ENCODE measurements around the gene CWC15. TPM values are rescaled to one million over a fixed set of nuclear protein-coding genes. Genes with fewer than 3 reads are reported as not detected.

The CWC15 gene
- total and polyA plus RNA-seq, 4 donors, result 17.6 to 47.0 (median 20.9) TPM

DNA sequence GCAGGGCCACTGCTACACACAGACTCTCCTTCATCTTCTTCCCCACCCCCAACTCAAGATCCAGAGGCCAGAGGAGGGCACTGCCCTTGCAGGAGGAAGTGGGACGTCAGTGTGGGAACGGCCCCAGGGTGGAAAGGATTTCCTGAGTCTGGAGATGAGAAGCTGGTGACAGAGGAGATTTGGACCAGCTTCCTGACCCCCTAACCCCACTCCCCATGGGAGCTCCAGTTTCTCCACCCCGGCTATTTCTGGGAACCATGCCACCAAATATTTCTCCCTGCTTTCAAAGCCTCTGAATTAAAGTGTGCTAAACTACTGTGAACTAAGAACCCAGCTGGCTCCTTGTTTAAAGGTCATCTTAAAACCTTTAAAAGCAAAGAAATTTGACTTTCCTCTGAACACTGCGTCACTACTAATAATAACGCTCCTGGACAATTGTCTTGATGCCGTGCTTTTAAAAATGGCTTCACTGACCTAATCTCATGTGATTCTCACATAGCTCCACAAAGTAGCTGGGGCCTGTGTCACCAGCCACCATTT, 46.6 kb downstream of the CWC15 start:
- Histone ChIP-seq H3K9ac (ENCODE audit: low read depth in 1 of 2, low read length in 2 of 2) (no peak overlapping the region), H3K27ac (ENCODE audit: low read depth in 1 of 2, low read length in 2 of 2) (peak overlapping the region; percentile 56 to 74), H3K36me3 (ENCODE audit: control insufficient read depth in 4 of 4, insufficient read depth in 3 of 4, low read depth in 1 of 4, low read length in 3 of 4) (no peaks in the 10 kb centered on the region), H3K4me1 (ENCODE audit: control insufficient read depth in 4 of 4, insufficient read depth in 4 of 4, low read length in 3 of 4) (peaks cover 1 to 12% (median 8%) of the 10 kb centered on the region in 4 donors), H3K9me3 (ENCODE audit: control insufficient read depth in 4 of 4, low read length in 3 of 4) (no peaks in the 10 kb centered on the region), H3K4me3 (ENCODE audit: low read depth in 1 of 3, low read length in 3 of 3) (no peak overlapping the region), H3K27me3 (ENCODE audit: control insufficient read depth in 4 of 4, insufficient read depth in 4 of 4, low read length in 3 of 4) (no peaks in the 10 kb centered on the region)
- peak; percentile 41 for DNase-seq (ENCODE audit: low spot score)
- TF ChIP-seq, protein P1, sequence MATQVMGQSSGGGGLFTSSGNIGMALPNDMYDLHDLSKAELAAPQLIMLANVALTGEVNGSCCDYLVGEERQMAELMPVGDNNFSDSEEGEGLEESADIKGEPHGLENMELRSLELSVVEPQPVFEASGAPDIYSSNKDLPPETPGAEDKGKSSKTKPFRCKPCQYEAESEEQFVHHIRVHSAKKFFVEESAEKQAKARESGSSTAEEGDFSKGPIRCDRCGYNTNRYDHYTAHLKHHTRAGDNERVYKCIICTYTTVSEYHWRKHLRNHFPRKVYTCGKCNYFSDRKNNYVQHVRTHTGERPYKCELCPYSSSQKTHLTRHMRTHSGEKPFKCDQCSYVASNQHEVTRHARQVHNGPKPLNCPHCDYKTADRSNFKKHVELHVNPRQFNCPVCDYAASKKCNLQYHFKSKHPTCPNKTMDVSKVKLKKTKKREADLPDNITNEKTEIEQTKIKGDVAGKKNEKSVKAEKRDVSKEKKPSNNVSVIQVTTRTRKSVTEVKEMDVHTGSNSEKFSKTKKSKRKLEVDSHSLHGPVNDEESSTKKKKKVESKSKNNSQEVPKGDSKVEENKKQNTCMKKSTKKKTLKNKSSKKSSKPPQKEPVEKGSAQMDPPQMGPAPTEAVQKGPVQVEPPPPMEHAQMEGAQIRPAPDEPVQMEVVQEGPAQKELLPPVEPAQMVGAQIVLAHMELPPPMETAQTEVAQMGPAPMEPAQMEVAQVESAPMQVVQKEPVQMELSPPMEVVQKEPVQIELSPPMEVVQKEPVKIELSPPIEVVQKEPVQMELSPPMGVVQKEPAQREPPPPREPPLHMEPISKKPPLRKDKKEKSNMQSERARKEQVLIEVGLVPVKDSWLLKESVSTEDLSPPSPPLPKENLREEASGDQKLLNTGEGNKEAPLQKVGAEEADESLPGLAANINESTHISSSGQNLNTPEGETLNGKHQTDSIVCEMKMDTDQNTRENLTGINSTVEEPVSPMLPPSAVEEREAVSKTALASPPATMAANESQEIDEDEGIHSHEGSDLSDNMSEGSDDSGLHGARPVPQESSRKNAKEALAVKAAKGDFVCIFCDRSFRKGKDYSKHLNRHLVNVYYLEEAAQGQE (IDR thresholded peaks at IDR 0.05), result peak; percentile 16
- peak; percentile 99 for TF ChIP-seq NR2F2 (IDR thresholded peaks at IDR 0.05)
- no peak for TF ChIP-seq FOXA1 (IDR thresholded peaks at IDR 0.05)
- peak; percentile 63 for TF ChIP-seq SP1 (IDR thresholded peaks at IDR 0.05)
- no peak for TF ChIP-seq EGR1 (IDR thresholded peaks at IDR 0.05; ENCODE audit: low read depth in 2 of 2)
- no peak for TF ChIP-seq JUND (IDR thresholded peaks at IDR 0.05)
- TF ChIP-seq RXRA (IDR thresholded peaks at IDR 0.05), result peak; percentile 4 to 67
- TF ChIP-seq HNF4G (IDR thresholded peaks at IDR 0.05), result no peak
- no peak for TF ChIP-seq TAF1 (conservative IDR thresholded peaks at IDR 0.05)
- no peak for TF ChIP-seq HNF4A (conservative IDR thresholded peaks at IDR 0.05)
- no peak for TF ChIP-seq ATF3 (IDR thresholded peaks at IDR 0.05)
- TF ChIP-seq, protein P2, sequence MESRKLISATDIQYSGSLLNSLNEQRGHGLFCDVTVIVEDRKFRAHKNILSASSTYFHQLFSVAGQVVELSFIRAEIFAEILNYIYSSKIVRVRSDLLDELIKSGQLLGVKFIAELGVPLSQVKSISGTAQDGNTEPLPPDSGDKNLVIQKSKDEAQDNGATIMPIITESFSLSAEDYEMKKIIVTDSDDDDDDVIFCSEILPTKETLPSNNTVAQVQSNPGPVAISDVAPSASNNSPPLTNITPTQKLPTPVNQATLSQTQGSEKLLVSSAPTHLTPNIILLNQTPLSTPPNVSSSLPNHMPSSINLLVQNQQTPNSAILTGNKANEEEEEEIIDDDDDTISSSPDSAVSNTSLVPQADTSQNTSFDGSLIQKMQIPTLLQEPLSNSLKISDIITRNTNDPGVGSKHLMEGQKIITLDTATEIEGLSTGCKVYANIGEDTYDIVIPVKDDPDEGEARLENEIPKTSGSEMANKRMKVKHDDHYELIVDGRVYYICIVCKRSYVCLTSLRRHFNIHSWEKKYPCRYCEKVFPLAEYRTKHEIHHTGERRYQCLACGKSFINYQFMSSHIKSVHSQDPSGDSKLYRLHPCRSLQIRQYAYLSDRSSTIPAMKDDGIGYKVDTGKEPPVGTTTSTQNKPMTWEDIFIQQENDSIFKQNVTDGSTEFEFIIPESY (IDR thresholded peaks at IDR 0.05), result no peak
- no peak for TF ChIP-seq GABPA (IDR thresholded peaks at IDR 0.05 in 1 of 2, conservative IDR thresholded peaks at IDR 0.05 in 1 of 2)
- TF ChIP-seq RAD21 (IDR thresholded peaks at IDR 0.05), result peak; percentile 16 to 34
- TF ChIP-seq YY1 (IDR thresholded peaks at IDR 0.05), result no peak
- peak; percentile 41 for TF ChIP-seq MAX (IDR thresholded peaks at IDR 0.05)
- 50% methylated on average over 6 of the region's 6 CpGs for WGBS

DNA sequence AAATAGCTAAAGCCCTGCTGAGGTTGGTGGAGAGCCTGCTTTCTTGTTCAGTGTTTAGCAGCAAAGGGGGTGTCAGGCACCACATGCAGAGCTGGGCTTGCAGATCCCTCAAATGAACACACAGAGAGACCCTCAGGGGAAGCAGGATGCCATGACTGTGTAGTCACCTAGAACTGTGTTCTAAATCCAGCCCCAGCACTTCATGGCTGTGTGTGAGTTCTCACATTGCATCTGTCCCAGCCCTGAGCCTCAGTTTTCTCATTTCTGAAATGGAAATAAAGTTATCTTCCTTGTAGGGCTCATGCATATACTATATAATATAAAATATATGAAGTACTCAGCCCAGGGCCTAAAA, 47.1 kb downstream of the CWC15 start:
- Histone ChIP-seq H3K4me3 (ENCODE audit: low read depth in 1 of 3, low read length in 3 of 3) (no peak overlapping the region), H3K27me3 (ENCODE audit: control insufficient read depth in 4 of 4, insufficient read depth in 4 of 4, low read length in 3 of 4) (no peaks in the 10 kb centered on the region), H3K9ac (ENCODE audit: low read depth in 1 of 2, low read length in 2 of 2) (no peak overlapping the region), H3K9me3 (ENCODE audit: control insufficient read depth in 4 of 4, low read length in 3 of 4) (no peaks in the 10 kb centered on the region), H3K36me3 (ENCODE audit: control insufficient read depth in 4 of 4, insufficient read depth in 3 of 4, low read depth in 1 of 4, low read length in 3 of 4) (no peaks in the 10 kb centered on the region), H3K27ac (ENCODE audit: low read depth in 1 of 2, low read length in 2 of 2) (peak overlapping the region; percentile 10 to 14), H3K4me1 (ENCODE audit: control insufficient read depth in 4 of 4, insufficient read depth in 4 of 4, low read length in 3 of 4) (peaks cover 1 to 12% (median 8%) of the 10 kb centered on the region in 4 donors)
- DNase-seq (ENCODE audit: low spot score), result no peak
- TF ChIP-seq RXRA (IDR thresholded peaks at IDR 0.05), result no peak
- TF ChIP-seq, protein P1 (IDR thresholded peaks at IDR 0.05), result no peak
- no peak for TF ChIP-seq YY1 (IDR thresholded peaks at IDR 0.05)
- no peak for TF ChIP-seq SP1 (IDR thresholded peaks at IDR 0.05)
- no peak for TF ChIP-seq JUND (IDR thresholded peaks at IDR 0.05)
- TF ChIP-seq FOXA1 (IDR thresholded peaks at IDR 0.05), result no peak
- TF ChIP-seq FOXA2 (IDR thresholded peaks at IDR 0.05), result no peak
- no peak for TF ChIP-seq ATF3 (IDR thresholded peaks at IDR 0.05)
- no peak for TF ChIP-seq MAX (IDR thresholded peaks at IDR 0.05)
- no peak for TF ChIP-seq RAD21 (IDR thresholded peaks at IDR 0.05)
- TF ChIP-seq NR2F2 (IDR thresholded peaks at IDR 0.05), result no peak
- no peak for TF ChIP-seq CTCF (IDR thresholded peaks at IDR 0.05; ENCODE audit: low read depth, low read length, missing input control)
- TF ChIP-seq GABPA (IDR thresholded peaks at IDR 0.05 in 1 of 2, conservative IDR thresholded peaks at IDR 0.05 in 1 of 2), result no peak
- TF ChIP-seq TAF1 (conservative IDR thresholded peaks at IDR 0.05), result no peak
- no peak for TF ChIP-seq EGR1 (IDR thresholded peaks at IDR 0.05; ENCODE audit: low read depth in 2 of 2)
- no peak for TF ChIP-seq HNF4A (conservative IDR thresholded peaks at IDR 0.05)

Measured in liver (tissue), 9 donors.